SK-N-MC (cell line): ENCODE results near the gene IFFO2.
"Not testable (repeated sequence)": the region's sequence is repeated elsewhere in the genome, so short reads cannot be mapped to it uniquely, and the experiment has no call there.

ENCODE experiments used
- DNase-seq: peaks from one replicate; pipeline ENCODE4 v3.0.0-alpha.2; 2011; ENCODE audit warnings: low read depth, low spot score
- H3K27ac ChIP-seq: fragments of 200-600 bp; sonication (generic); 2 replicates; pipeline ENCODE4 v1.5.1; 2016; ENCODE audit warnings: mixed run types
- H3K36me3 ChIP-seq: fragments of 200-600 bp; sonication (generic); 2 replicates; pipeline ENCODE4 v1.6.1; 2017; ENCODE audit warnings: antibody characterized with exemption, low read length, mixed read lengths; ENCODE audit not compliant: insufficient read depth
- H3K4me3 ChIP-seq: fragments of 200-600 bp; sonication (generic); 2 replicates; pipeline ENCODE4 v1.5.1; 2016
- H3K9ac ChIP-seq: fragments of 200-600 bp; sonication (generic); 2 replicates; pipeline ENCODE4 v1.8.0; 2017; ENCODE audit warnings: mixed run types, mixed read lengths; ENCODE audit not compliant: insufficient read length
- H3K9me3 ChIP-seq: fragments of 200-600 bp; sonication (generic); 2 replicates; pipeline ENCODE4 v1.6.1; 2017; ENCODE audit warnings: low read depth, mild to moderate bottlenecking, antibody characterized with exemption, low read length, moderate library complexity, mixed read lengths
- EZH2 ChIP-seq: fragments of 200-600 bp; sonication (generic); IDR thresholded peaks from one replicate; pipeline ENCODE4 v1.6.1; 2017; ENCODE audit warnings: antibody characterized with exemption
- FOXP2 ChIP-seq: optimal IDR thresholded peaks from 2 replicates; pipeline ENCODE3; 2011; ENCODE audit warnings: mild to moderate bottlenecking, moderate library complexity; ENCODE audit not compliant: insufficient read depth; ENCODE audit errors: extremely low read length, control extremely low read depth
- POLR2AphosphoS5 ChIP-seq: IDR thresholded peaks from 2 replicates; pipeline ENCODE4 v1.6.1; 2012; ENCODE audit warnings: mild to moderate bottlenecking, low read depth, low read length, borderline replicate concordance

IFFO2 gene

GRCh38 chr1:18898567-18898966 is 57.9 kb downstream of the IFFO2 start:
- no peak for DNase-seq
- TF ChIP-seq POLR2AphosphoS5 (no peak), FOXP2 (no peak), EZH2 (no peak)

GRCh38 chr1:18895317-18895716 is 61.2 kb downstream of the IFFO2 start:
- Histone ChIP-seq H3K9ac (no peak overlapping the region), H3K9me3 (no peaks in the 10 kb centered on the region), H3K4me3 (no peak overlapping the region), H3K36me3 (no peaks in the 10 kb centered on the region), H3K27ac (no peak overlapping the region)
- DNase-seq: no peak
- TF ChIP-seq POLR2AphosphoS5 (no peak), FOXP2 (no peak), EZH2 (no peak)

More at GRCh38 chr1:18898567-18898966, 57.9 kb downstream of the IFFO2 start:
- Histone ChIP-seq H3K36me3 (no peaks in the 10 kb centered on the region), H3K4me3 (no peak overlapping the region), H3K27ac (no peak overlapping the region), H3K9ac (no peak overlapping the region), H3K9me3 (no peaks in the 10 kb centered on the region)

GRCh38 chr1:18893120-18893519 is 63.4 kb downstream of the IFFO2 start:
- DNase-seq: no peak
- TF ChIP-seq EZH2: no peak
- TF ChIP-seq POLR2AphosphoS5: no peak
- TF ChIP-seq FOXP2: no peak
- H3K9ac ChIP-seq: no peak overlapping the region
- no peak overlapping the region for H3K4me3 ChIP-seq
- no peaks in the 10 kb centered on the region for H3K36me3 ChIP-seq
- no peak overlapping the region for H3K27ac ChIP-seq
- H3K9me3 ChIP-seq: no peaks in the 10 kb centered on the region

GRCh38 chr1:18891858-18892257 is 64.6 kb downstream of the IFFO2 start:
- DNase-seq, H3K4me3 ChIP-seq, H3K9me3 ChIP-seq, H3K36me3 ChIP-seq, H3K9ac ChIP-seq, H3K27ac ChIP-seq: not testable (repeated sequence)

GRCh38 chr1:18891426-18891780 is 65.1 kb downstream of the IFFO2 start:
- no peak overlapping the region for H3K4me3 ChIP-seq
- no peak overlapping the region for H3K27ac ChIP-seq
- no peak overlapping the region for H3K9ac ChIP-seq
- DNase-seq: no peak
- H3K36me3 ChIP-seq: no peaks in the 10 kb centered on the region
- H3K9me3 ChIP-seq: no peaks in the 10 kb centered on the region
- TF ChIP-seq POLR2AphosphoS5 (no peak), EZH2 (no peak), FOXP2 (no peak)

- no peak overlapping the region for H3K27ac ChIP-seq
- H3K36me3 ChIP-seq: no peaks in the 10 kb centered on the region
- no peak overlapping the region for H3K9ac ChIP-seq
- no peak overlapping the region for H3K4me3 ChIP-seq
- no peaks in the 10 kb centered on the region for H3K9me3 ChIP-seq
- DNase-seq: no peak
- no peak for TF ChIP-seq FOXP2
- TF ChIP-seq EZH2: no peak
- no peak for TF ChIP-seq POLR2AphosphoS5
Measured at GRCh38 chr1:18890706-18891425, 65.6 kb downstream of the IFFO2 start.

GRCh38 chr1:18886003-18886335 is 70.5 kb downstream of the IFFO2 start:
- H3K9ac ChIP-seq: no peak overlapping the region
- no peak for DNase-seq
- TF ChIP-seq POLR2AphosphoS5 (no peak), EZH2 (no peak)
- H3K9me3 ChIP-seq: no peaks in the 10 kb centered on the region
- H3K36me3 ChIP-seq: no peaks in the 10 kb centered on the region
- no peak overlapping the region for H3K27ac ChIP-seq
- H3K4me3 ChIP-seq: no peak overlapping the region

GRCh38 chr1:18885311-18886002 is 71.0 kb downstream of the IFFO2 start:
- DNase-seq: no peak
- Histone ChIP-seq H3K9me3 (no peaks in the 10 kb centered on the region), H3K36me3 (no peaks in the 10 kb centered on the region), H3K27ac (no peak overlapping the region), H3K9ac (no peak overlapping the region), H3K4me3 (no peak overlapping the region)
- TF ChIP-seq FOXP2: no peak

- DNase-seq: no peak
- TF ChIP-seq EZH2: no peak
- H3K36me3 ChIP-seq: no peaks in the 10 kb centered on the region
- no peak overlapping the region for H3K27ac ChIP-seq
- H3K4me3 ChIP-seq: no peak overlapping the region
- H3K9me3 ChIP-seq: no peaks in the 10 kb centered on the region
- no peak overlapping the region for H3K9ac ChIP-seq
Measured at GRCh38 chr1:18884727-18885126, 71.7 kb downstream of the IFFO2 start.

- Histone ChIP-seq H3K27ac (no peak overlapping the region), H3K4me3 (no peak overlapping the region), H3K9me3 (no peaks in the 10 kb centered on the region), H3K9ac (no peak overlapping the region), H3K36me3 (no peaks in the 10 kb centered on the region)
- no peak for DNase-seq
- no peak for TF ChIP-seq FOXP2
- TF ChIP-seq EZH2: no peak
- no peak for TF ChIP-seq POLR2AphosphoS5
Measured at GRCh38 chr1:18884419-18884717, 72.1 kb downstream of the IFFO2 start.
